GM23338 (cell line): ENCODE data around the gene TMCO4. TPM values are rescaled to one million over a fixed set of nuclear protein-coding genes. Genes with fewer than 3 reads are reported as not detected.
"Not testable (repeated sequence)": the region's sequence is repeated elsewhere in the genome, so short reads cannot be mapped to it uniquely, and the experiment has no call there.

Experiments
- ATAC-seq: fragments of 200-7000 bp; cut with Tn5 transposase; 3 replicates; pipeline ENCODE4 v1.9.1; 2020
- DNase-seq: peaks from one replicate; pipeline ENCODE4 v3.0.0-alpha.2; 2015; ENCODE audit warnings: low spot score
- H2AFZ ChIP-seq: fragments of 200-600 bp; sonication (generic); 2 replicates; pipeline ENCODE4 v1.8.0; 2016; ENCODE audit warnings: antibody characterized with exemption, mild to moderate bottlenecking, moderate library complexity
- H3F3A ChIP-seq: fragments of 200-600 bp; sonication (generic); replicated peaks from 2 replicates; pipeline ENCODE4 v1.8.0; 2017; ENCODE audit warnings: antibody characterized with exemption, mixed run types, low read depth
- H3K27ac ChIP-seq: fragments of 200-600 bp; sonication (generic); 2 replicates; pipeline ENCODE4 v1.6.1; 2016; ENCODE audit warnings: low read depth
- H3K27me3 ChIP-seq: fragments of 200-600 bp; sonication (generic); 2 replicates; pipeline ENCODE4 v1.8.0; 2016; ENCODE audit warnings: mild to moderate bottlenecking, mixed run types, moderate library complexity; ENCODE audit not compliant: insufficient read depth
- H3K36me3 ChIP-seq: fragments of 200-600 bp; sonication (generic); 2 replicates; pipeline ENCODE4 v1.8.0; 2016; ENCODE audit warnings: mild to moderate bottlenecking; ENCODE audit not compliant: insufficient read depth
- H3K4me1 ChIP-seq: fragments of 200-600 bp; sonication (generic); 2 replicates; pipeline ENCODE4 v1.8.0; 2016; ENCODE audit warnings: mild to moderate bottlenecking, moderate library complexity; ENCODE audit not compliant: insufficient read depth
- H3K4me2 ChIP-seq: fragments of 200-600 bp; sonication (generic); 2 replicates; pipeline ENCODE4 v1.7.1; 2017; ENCODE audit warnings: mixed run types
- H3K4me3 ChIP-seq: fragments of 200-600 bp; sonication (generic); 2 replicates; pipeline ENCODE4 v1.6.1; 2016; ENCODE audit warnings: mixed run types
- H3K79me2 ChIP-seq: fragments of 200-600 bp; sonication (generic); replicated peaks from 2 replicates; pipeline ENCODE4 v1.8.0; 2017; ENCODE audit warnings: mild to moderate bottlenecking; ENCODE audit not compliant: insufficient read depth
- H3K9me2 ChIP-seq: fragments of 200-600 bp; sonication (generic); 2 replicates; pipeline ENCODE4 v1.8.0; 2017; ENCODE audit not compliant: insufficient read depth
- H4K20me1 ChIP-seq: fragments of 200-600 bp; sonication (generic); replicated peaks from 2 replicates; pipeline ENCODE4 v1.8.0; 2017; ENCODE audit warnings: mild to moderate bottlenecking; ENCODE audit not compliant: insufficient read depth
- H3K27ac Mint-ChIP-seq: 2 replicates; pipeline ENCODE4 v1.8.0; 2020; ENCODE audit warnings: inconsistent platforms, mild to moderate bottlenecking, moderate library complexity, mixed read lengths
- H3K27me3 Mint-ChIP-seq: 3 replicates; pipeline ENCODE4 v1.8.0; 2022; ENCODE audit warnings: low read depth, mild to moderate bottlenecking, moderate library complexity, mixed read lengths, inconsistent platforms; ENCODE audit not compliant: insufficient read depth, poor library complexity
- H3K36me3 Mint-ChIP-seq: 3 replicates; pipeline ENCODE4 v1.8.0; 2021; ENCODE audit warnings: low read depth, mild to moderate bottlenecking, inconsistent platforms, moderate library complexity, mixed read lengths
- H3K4me1 Mint-ChIP-seq: 3 replicates; pipeline ENCODE4 v1.8.0; 2020; ENCODE audit warnings: mild to moderate bottlenecking, inconsistent platforms, mixed read lengths
- H3K4me3 Mint-ChIP-seq: 3 replicates; pipeline ENCODE4 v1.8.0; 2021; ENCODE audit warnings: moderate library complexity, mild to moderate bottlenecking, inconsistent platforms, mixed read lengths
- H3K9me3 Mint-ChIP-seq: 3 replicates; pipeline ENCODE4 v1.8.0; 2020; ENCODE audit warnings: moderate library complexity, mild to moderate bottlenecking, inconsistent platforms, mixed read lengths
- CREB1 ChIP-seq: fragments of 250-450 bp; sonication (Bioruptor Pico); IDR thresholded peaks from 2 replicates; pipeline ENCODE4 v1.5.0; 2020; ENCODE audit warnings: low read depth, mild to moderate bottlenecking, moderate library complexity
- EZH2 ChIP-seq: fragments of 200-600 bp; sonication (generic); IDR thresholded peaks from one replicate; pipeline ENCODE4 v1.8.0; 2017; ENCODE audit warnings: antibody characterized with exemption, mild to moderate bottlenecking, low read depth; ENCODE audit not compliant: unreplicated experiment
- EZH2phosphoT487 ChIP-seq: fragments of 200-600 bp; sonication (generic); IDR thresholded peaks from one replicate; pipeline ENCODE4 v1.8.1; 2018; ENCODE audit warnings: antibody characterized with exemption; ENCODE audit not compliant: unreplicated experiment
- JUNB ChIP-seq: IDR thresholded peaks from one replicate; pipeline ENCODE4 v1.6.1; 2016; ENCODE audit warnings: antibody characterized with exemption; ENCODE audit not compliant: unreplicated experiment
- NANOG ChIP-seq: IDR thresholded peaks from 2 replicates; pipeline ENCODE4 v1.6.1; 2016; ENCODE audit warnings: antibody characterized with exemption, borderline replicate concordance
- POLR2AphosphoS5 ChIP-seq: IDR thresholded peaks from 2 replicates; pipeline ENCODE4 v1.6.1; 2016; ENCODE audit warnings: antibody characterized with exemption, low read depth
- STAT1 ChIP-seq: IDR thresholded peaks from one replicate; pipeline ENCODE4 v1.6.1; 2016; ENCODE audit warnings: antibody characterized with exemption; ENCODE audit not compliant: unreplicated experiment
- ZNF114 ChIP-seq: fragments of 250-450 bp; sonication (Bioruptor Pico); IDR thresholded peaks from 2 replicates; pipeline ENCODE4 v1.5.0; 2020; ENCODE audit warnings: mild to moderate bottlenecking, moderate library complexity
- ZNF331 ChIP-seq: fragments of 250-450 bp; sonication (Bioruptor Pico); IDR thresholded peaks from 2 replicates; pipeline ENCODE4 v1.5.0; 2020; ENCODE audit warnings: low read depth, mild to moderate bottlenecking, moderate library complexity
- polyA plus RNA-seq: library from polyadenylated mRNA; unstranded; fragments of >200 nt; fragmentation: Nextera tagmentation; extraction: Ambion mirVana; gene quantifications from 2 replicates; pipeline ENCODE4 v1.2.1, GENCODE V29; 2016
- total RNA-seq: library from RNA; depleted of rRNA; stranded (reverse); fragments of >200 nt; shearing (Covaris generic); gene quantifications from 2 replicates; pipeline ENCODE4 v1.2.3, GENCODE V29; 2014
- TF ChIP-seq, protein P1 (sequence below): fragments of 250-450 bp; sonication (Bioruptor Pico); IDR thresholded peaks from 2 replicates; pipeline ENCODE4 v1.5.0; 2020; ENCODE audit warnings: mild to moderate bottlenecking, moderate library complexity
- TF ChIP-seq, protein P2 (sequence below): IDR thresholded peaks from one replicate; pipeline ENCODE4 v1.6.1; 2018; ENCODE audit warnings: antibody characterized with exemption; ENCODE audit not compliant: unreplicated experiment
- TF ChIP-seq, protein P3 (sequence below), 2 experiments: fragments of 200-600 bp in 1 of 2; sonication (generic) in 1 of 2; conservative IDR thresholded peaks; 2 replicates each; pipeline versions ENCODE4 v1.5.1 to v1.6.1; 2016 to 2017; ENCODE audit warnings: antibody characterized with exemption in 2 of 2, low read depth in 2 of 2, mild to moderate bottlenecking in 2 of 2, moderate library complexity in 1 of 2

The TMCO4 gene
- total and polyA plus RNA-seq, 2 experiments from 2014 or later: 2.6 to 6.9 TPM

DNA sequence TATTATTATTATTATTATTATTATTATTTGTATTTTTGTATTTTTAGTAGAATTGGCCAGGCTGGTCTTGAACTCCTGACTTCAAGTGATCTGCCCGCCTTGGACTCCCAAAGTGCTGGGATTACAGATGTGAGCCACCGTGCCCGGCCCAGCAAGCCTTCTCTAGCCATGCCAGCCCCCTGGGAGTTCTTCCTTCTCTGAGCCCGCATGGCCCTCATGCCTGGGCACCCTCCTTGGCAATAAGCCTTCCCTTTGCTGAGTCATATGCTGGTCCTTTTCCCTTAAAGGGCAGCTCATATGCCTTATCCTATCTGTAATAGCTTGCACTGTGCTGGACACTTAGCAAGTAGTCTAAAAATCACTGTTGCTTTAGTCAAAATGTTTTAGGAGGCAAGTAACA is 164.1 kb downstream of the TMCO4 start:
- Histone ChIP-seq H3K27me3 (no peaks in the 10 kb centered on the region), H3K27ac (no peak overlapping the region), H3K79me2 (no peaks in the 10 kb centered on the region), H3K4me3 (no peak overlapping the region), H3F3A (no peaks in the 10 kb centered on the region; the same call in 1 of the 2 replicates), H4K20me1 (0 out of 2 replicates have a peak, but pooled peaks cover 3% of the 10 kb centered on the region), H3K9me2 (no peaks in the 10 kb centered on the region), H2AFZ (no peak overlapping the region), H3K4me1 (0 out of 2 replicates have a peak, but pooled peaks cover 7% of the 10 kb centered on the region), H3K4me2 (no peak overlapping the region), H3K36me3 (no peaks in the 10 kb centered on the region)
- Mint-ChIP-seq H3K27ac (no peak overlapping the region), H3K4me3 (no peak overlapping the region), H3K36me3 (no peaks in the 10 kb centered on the region), H3K4me1 (peaks cover 6% of the 10 kb centered on the region), H3K9me3 (no peaks in the 10 kb centered on the region), H3K27me3 (peaks cover 7% of the 10 kb centered on the region)
- DNase-seq (no peak), ATAC-seq (no peak)
- TF ChIP-seq EZH2phosphoT487 (no peak), POLR2AphosphoS5 (no peak), JUNB (no peak), STAT1 (no peak), ZNF114 (CRISPR knock-in tag) (no peak), NANOG (no peak), CREB1 (CRISPR knock-in tag) (no peak), ZNF331 (CRISPR knock-in tag) (no peak), EZH2 (no peak)
- TF ChIP-seq, protein P1, sequence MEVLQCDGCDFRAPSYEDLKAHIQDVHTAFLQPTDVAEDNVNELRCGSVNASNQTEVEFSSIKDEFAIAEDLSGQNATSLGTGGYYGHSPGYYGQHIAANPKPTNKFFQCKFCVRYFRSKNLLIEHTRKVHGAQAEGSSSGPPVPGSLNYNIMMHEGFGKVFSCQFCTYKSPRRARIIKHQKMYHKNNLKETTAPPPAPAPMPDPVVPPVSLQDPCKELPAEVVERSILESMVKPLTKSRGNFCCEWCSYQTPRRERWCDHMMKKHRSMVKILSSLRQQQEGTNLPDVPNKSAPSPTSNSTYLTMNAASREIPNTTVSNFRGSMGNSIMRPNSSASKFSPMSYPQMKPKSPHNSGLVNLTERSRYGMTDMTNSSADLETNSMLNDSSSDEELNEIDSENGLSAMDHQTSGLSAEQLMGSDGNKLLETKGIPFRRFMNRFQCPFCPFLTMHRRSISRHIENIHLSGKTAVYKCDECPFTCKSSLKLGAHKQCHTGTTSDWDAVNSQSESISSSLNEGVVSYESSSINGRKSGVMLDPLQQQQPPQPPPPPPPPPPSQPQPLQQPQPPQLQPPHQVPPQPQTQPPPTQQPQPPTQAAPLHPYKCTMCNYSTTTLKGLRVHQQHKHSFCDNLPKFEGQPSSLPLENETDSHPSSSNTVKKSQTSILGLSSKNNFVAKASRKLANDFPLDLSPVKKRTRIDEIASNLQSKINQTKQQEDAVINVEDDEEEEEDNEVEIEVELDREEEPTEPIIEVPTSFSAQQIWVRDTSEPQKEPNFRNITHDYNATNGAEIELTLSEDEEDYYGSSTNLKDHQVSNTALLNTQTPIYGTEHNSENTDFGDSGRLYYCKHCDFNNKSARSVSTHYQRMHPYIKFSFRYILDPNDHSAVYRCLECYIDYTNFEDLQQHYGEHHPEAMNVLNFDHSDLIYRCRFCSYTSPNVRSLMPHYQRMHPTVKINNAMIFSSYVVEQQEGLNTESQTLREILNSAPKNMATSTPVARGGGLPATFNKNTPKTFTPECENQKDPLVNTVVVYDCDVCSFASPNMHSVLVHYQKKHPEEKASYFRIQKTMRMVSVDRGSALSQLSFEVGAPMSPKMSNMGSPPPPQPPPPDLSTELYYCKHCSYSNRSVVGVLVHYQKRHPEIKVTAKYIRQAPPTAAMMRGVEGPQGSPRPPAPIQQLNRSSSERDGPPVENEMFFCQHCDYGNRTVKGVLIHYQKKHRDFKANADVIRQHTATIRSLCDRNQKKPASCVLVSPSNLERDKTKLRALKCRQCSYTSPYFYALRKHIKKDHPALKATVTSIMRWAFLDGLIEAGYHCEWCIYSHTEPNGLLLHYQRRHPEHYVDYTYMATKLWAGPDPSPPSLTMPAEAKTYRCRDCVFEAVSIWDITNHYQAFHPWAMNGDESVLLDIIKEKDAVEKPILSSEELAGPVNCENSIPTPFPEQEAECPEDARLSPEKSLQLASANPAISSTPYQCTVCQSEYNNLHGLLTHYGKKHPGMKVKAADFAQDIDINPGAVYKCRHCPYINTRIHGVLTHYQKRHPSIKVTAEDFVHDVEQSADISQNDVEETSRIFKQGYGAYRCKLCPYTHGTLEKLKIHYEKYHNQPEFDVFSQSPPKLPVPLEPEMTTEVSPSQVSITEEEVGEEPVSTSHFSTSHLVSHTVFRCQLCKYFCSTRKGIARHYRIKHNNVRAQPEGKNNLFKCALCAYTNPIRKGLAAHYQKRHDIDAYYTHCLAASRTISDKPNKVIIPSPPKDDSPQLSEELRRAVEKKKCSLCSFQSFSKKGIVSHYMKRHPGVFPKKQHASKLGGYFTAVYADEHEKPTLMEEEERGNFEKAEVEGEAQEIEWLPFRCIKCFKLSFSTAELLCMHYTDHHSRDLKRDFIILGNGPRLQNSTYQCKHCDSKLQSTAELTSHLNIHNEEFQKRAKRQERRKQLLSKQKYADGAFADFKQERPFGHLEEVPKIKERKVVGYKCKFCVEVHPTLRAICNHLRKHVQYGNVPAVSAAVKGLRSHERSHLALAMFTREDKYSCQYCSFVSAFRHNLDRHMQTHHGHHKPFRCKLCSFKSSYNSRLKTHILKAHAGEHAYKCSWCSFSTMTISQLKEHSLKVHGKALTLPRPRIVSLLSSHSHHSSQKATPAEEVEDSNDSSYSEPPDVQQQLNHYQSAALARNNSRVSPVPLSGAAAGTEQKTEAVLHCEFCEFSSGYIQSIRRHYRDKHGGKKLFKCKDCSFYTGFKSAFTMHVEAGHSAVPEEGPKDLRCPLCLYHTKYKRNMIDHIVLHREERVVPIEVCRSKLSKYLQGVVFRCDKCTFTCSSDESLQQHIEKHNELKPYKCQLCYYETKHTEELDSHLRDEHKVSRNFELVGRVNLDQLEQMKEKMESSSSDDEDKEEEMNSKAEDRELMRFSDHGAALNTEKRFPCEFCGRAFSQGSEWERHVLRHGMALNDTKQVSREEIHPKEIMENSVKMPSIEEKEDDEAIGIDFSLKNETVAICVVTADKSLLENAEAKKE (CRISPR knock-in tag): no peak
- TF ChIP-seq, protein P2, sequence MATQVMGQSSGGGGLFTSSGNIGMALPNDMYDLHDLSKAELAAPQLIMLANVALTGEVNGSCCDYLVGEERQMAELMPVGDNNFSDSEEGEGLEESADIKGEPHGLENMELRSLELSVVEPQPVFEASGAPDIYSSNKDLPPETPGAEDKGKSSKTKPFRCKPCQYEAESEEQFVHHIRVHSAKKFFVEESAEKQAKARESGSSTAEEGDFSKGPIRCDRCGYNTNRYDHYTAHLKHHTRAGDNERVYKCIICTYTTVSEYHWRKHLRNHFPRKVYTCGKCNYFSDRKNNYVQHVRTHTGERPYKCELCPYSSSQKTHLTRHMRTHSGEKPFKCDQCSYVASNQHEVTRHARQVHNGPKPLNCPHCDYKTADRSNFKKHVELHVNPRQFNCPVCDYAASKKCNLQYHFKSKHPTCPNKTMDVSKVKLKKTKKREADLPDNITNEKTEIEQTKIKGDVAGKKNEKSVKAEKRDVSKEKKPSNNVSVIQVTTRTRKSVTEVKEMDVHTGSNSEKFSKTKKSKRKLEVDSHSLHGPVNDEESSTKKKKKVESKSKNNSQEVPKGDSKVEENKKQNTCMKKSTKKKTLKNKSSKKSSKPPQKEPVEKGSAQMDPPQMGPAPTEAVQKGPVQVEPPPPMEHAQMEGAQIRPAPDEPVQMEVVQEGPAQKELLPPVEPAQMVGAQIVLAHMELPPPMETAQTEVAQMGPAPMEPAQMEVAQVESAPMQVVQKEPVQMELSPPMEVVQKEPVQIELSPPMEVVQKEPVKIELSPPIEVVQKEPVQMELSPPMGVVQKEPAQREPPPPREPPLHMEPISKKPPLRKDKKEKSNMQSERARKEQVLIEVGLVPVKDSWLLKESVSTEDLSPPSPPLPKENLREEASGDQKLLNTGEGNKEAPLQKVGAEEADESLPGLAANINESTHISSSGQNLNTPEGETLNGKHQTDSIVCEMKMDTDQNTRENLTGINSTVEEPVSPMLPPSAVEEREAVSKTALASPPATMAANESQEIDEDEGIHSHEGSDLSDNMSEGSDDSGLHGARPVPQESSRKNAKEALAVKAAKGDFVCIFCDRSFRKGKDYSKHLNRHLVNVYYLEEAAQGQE: no peak
- TF ChIP-seq, protein P3, sequence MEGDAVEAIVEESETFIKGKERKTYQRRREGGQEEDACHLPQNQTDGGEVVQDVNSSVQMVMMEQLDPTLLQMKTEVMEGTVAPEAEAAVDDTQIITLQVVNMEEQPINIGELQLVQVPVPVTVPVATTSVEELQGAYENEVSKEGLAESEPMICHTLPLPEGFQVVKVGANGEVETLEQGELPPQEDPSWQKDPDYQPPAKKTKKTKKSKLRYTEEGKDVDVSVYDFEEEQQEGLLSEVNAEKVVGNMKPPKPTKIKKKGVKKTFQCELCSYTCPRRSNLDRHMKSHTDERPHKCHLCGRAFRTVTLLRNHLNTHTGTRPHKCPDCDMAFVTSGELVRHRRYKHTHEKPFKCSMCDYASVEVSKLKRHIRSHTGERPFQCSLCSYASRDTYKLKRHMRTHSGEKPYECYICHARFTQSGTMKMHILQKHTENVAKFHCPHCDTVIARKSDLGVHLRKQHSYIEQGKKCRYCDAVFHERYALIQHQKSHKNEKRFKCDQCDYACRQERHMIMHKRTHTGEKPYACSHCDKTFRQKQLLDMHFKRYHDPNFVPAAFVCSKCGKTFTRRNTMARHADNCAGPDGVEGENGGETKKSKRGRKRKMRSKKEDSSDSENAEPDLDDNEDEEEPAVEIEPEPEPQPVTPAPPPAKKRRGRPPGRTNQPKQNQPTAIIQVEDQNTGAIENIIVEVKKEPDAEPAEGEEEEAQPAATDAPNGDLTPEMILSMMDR (conservative IDR thresholded peaks at IDR 0.05; ENCODE audit: low read depth in 2 of 2): no peak

DNA sequence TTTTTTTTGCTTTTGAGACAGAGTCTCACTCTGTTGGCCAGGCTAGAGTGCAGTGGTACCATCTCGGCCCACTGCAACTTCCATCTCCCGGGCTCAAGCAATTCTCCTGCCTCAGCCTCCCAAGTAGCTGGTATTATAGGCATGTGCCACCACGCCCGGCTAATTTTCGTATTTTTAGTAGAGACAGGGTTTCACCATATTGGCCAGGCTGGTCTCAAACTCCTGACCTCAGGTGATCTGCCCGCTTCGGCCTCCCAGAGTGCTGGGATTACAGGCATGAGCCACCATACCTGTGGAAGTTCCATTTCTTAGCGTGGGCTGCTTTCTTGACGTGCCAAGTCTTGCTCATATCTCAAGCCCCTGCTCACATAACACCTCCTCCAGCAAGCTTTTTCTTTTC is 164.7 kb downstream of the TMCO4 start:
- H3K4me3 ChIP-seq, H3K27ac Mint-ChIP-seq, H2AFZ ChIP-seq, H3F3A ChIP-seq, H3K27me3 Mint-ChIP-seq, H3K27me3 ChIP-seq, DNase-seq, H3K79me2 ChIP-seq, H3K9me2 ChIP-seq, H4K20me1 ChIP-seq, H3K27ac ChIP-seq, H3K4me2 ChIP-seq, H3K9me3 Mint-ChIP-seq, H3K4me1 ChIP-seq, H3K4me3 Mint-ChIP-seq, H3K4me1 Mint-ChIP-seq, H3K36me3 Mint-ChIP-seq, H3K36me3 ChIP-seq, ATAC-seq: not testable (repeated sequence)
